Neuronal stem cell (in vitro differentiated cells): ENCODE data around the gene SCAP.
A peak's percentile ranks its signal among the peaks of the same experiment; 100 is the strongest.

ENCODE experiments used
- DNase-seq: peaks from one replicate; pipeline ENCODE4 v3.0.0-alpha.2; 2013; ENCODE audit warnings: low spot score
- H2AFZ ChIP-seq: one replicate; pipeline ENCODE4 v1.6.1; 2013; ENCODE audit warnings: mild to moderate bottlenecking, low read length, inconsistent platforms
- H2AK5ac ChIP-seq: 2 replicates; pipeline ENCODE4 v1.6.1; 2013; ENCODE audit warnings: low read depth, mild to moderate bottlenecking, inconsistent platforms, low read length, moderate library complexity, mixed read lengths
- H2BK120ac ChIP-seq: 2 replicates; pipeline ENCODE4 v1.6.1; 2013; ENCODE audit warnings: low read depth, mild to moderate bottlenecking, inconsistent platforms, low read length, moderate library complexity, mixed read lengths
- H2BK12ac ChIP-seq: one replicate; pipeline ENCODE4 v1.6.1; 2013; ENCODE audit warnings: low read length, inconsistent platforms
- H2BK15ac ChIP-seq: 2 replicates; pipeline ENCODE4 v1.6.1; 2013; ENCODE audit warnings: mild to moderate bottlenecking, low read length, inconsistent platforms, mixed read lengths
- H2BK5ac ChIP-seq: one replicate; pipeline ENCODE4 v1.6.1; 2013; ENCODE audit warnings: inconsistent platforms, mild to moderate bottlenecking, low read length, moderate library complexity
- H3K14ac ChIP-seq: one replicate; pipeline ENCODE4 v1.6.1; 2013; ENCODE audit warnings: low read length, inconsistent platforms
- H3K18ac ChIP-seq: 2 replicates; pipeline ENCODE4 v1.6.1; 2013; ENCODE audit warnings: low read length, inconsistent platforms
- H3K23ac ChIP-seq: 2 replicates; pipeline ENCODE4 v1.6.1; 2013; ENCODE audit warnings: low read depth, mild to moderate bottlenecking, mixed read lengths, low read length, inconsistent platforms; ENCODE audit not compliant: poor library complexity
- H3K27ac ChIP-seq: replicated peaks from 3 replicates; pipeline ENCODE4 v1.5.1; 2013; ENCODE audit warnings: low read length, inconsistent platforms
- H3K27me3 ChIP-seq, 3 experiments: 2 replicates each; pipeline ENCODE4 v1.6.1; 2013; ENCODE audit warnings: low read length in 3 of 3, mild to moderate bottlenecking in 2 of 3, inconsistent platforms in 1 of 3, low read depth in 1 of 3, mixed read lengths in 1 of 3, moderate library complexity in 1 of 3; ENCODE audit not compliant: control insufficient read depth in 3 of 3, insufficient read depth in 3 of 3
- H3K36me3 ChIP-seq, 2 donors: replicated peaks in 1 of 2; 2 replicates each; pipeline ENCODE4 v1.6.1; 2013; ENCODE audit warnings: low read length in 2 of 2; ENCODE audit not compliant: control insufficient read depth in 2 of 2, insufficient read depth in 2 of 2
- H3K4ac ChIP-seq: 2 replicates; pipeline ENCODE4 v1.6.1; 2013; ENCODE audit warnings: inconsistent platforms, mild to moderate bottlenecking, low read length, moderate library complexity
- H3K4me1 ChIP-seq, 2 donors: 1 replicate in 1 of 2; 2 replicates in 1 of 2; pipeline ENCODE4 v1.6.1; 2013; ENCODE audit warnings: low read length in 2 of 2, low read depth in 1 of 2; ENCODE audit not compliant: control insufficient read depth in 2 of 2, insufficient read depth in 1 of 2
- H3K4me2 ChIP-seq: one replicate; pipeline ENCODE4 v1.6.1; 2013; ENCODE audit warnings: mild to moderate bottlenecking, low read length, inconsistent platforms; ENCODE audit not compliant: insufficient read depth, poor library complexity, severe bottlenecking
- H3K4me3 ChIP-seq, 2 donors: 2 replicates each; pipeline ENCODE4 v1.5.1; 2013; ENCODE audit warnings: low read length in 2 of 2, mild to moderate bottlenecking in 2 of 2, inconsistent platforms in 1 of 2, moderate library complexity in 1 of 2
- H3K79me1 ChIP-seq: one replicate; pipeline ENCODE4 v1.6.1; 2013; ENCODE audit warnings: low read depth, mild to moderate bottlenecking, inconsistent platforms, low read length, moderate library complexity
- H3K9ac ChIP-seq: one replicate; pipeline ENCODE4 v1.6.1; 2013; ENCODE audit warnings: mild to moderate bottlenecking, low read depth, low read length, inconsistent platforms; ENCODE audit not compliant: poor library complexity
- H3K9me3 ChIP-seq, 2 donors: replicated peaks in 1 of 2; 2 replicates each; pipeline versions ENCODE3 to v1.6.1; 2013; ENCODE audit warnings: low read length in 2 of 2, mild to moderate bottlenecking in 2 of 2, inconsistent platforms in 1 of 2, low read depth in 1 of 2, mixed read lengths in 1 of 2, moderate library complexity in 1 of 2; ENCODE audit not compliant: control insufficient read depth in 2 of 2, insufficient read depth in 1 of 2
- H4K8ac ChIP-seq: one replicate; pipeline ENCODE4 v1.6.1; 2013; ENCODE audit warnings: low read depth, mild to moderate bottlenecking, inconsistent platforms, low read length, moderate library complexity
- H4K91ac ChIP-seq: one replicate; pipeline ENCODE4 v1.6.1; 2013; ENCODE audit warnings: low read length, low read depth, mild to moderate bottlenecking, inconsistent platforms; ENCODE audit not compliant: poor library complexity
- WGBS, 2 donors: extraction: QIAGEN DNeasy Blood & Tissue Kit; methylation state at CpG; one replicate each; pipeline ENCODE4 v1.1.7; 2013; ENCODE audit warnings: missing lambda C conversion rate in 2 of 2, mixed read lengths in 1 of 2; ENCODE audit not compliant: insufficient read length in 2 of 2, insufficient replicate concordance in 1 of 2; ENCODE audit errors: extremely low coverage in 2 of 2; 5-methylcytosine and 5-hydroxymethylcytosine counted together

The SCAP gene

DNA sequence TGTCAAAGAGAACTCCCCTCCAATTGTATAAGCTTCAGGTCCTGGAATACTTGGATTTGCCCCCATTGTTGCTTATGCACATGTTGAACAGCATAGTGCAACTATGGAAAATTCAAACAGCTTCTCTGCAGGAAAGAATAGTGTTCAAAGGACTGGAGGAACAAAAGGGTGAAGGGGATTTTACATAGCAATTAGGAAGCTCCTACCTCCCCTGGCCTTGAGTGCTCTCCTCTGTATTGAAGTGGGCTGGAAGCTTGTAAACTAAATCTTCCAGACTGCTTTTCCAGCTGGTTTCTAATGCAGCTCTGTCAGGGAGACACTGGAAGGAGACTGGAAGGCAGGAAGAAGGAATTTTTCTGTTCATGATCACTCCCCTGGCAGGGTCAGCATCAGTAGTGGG is 45.0 kb upstream of the SCAP start:
- Histone ChIP-seq H3K9ac (no peak overlapping the region), H3K14ac (no peak overlapping the region), H2BK15ac (no peak overlapping the region), H3K4me3 (no peak overlapping the region), H4K91ac (no peak overlapping the region), H2AFZ (peak overlapping the region; percentile 81), H3K18ac (no peak overlapping the region), H3K36me3 (no peaks in the 10 kb centered on the region), H3K27me3 (no peaks in the 10 kb centered on the region), H3K27ac (peak overlapping the region; percentile 3), H3K79me1 (no peaks in the 10 kb centered on the region), H3K4ac (no peak overlapping the region), H2BK12ac (no peak overlapping the region), H3K9me3 (no peaks in the 10 kb centered on the region), H4K8ac (no peak overlapping the region), H2AK5ac (no peak overlapping the region), H3K23ac (no peak overlapping the region), H3K4me1 (peaks cover 3 to 7% of the 10 kb centered on the region in 2 donors), H3K4me2 (no peak overlapping the region), H2BK5ac (no peak overlapping the region), H2BK120ac (no peak overlapping the region)
- DNase-seq = no peak

DNA sequence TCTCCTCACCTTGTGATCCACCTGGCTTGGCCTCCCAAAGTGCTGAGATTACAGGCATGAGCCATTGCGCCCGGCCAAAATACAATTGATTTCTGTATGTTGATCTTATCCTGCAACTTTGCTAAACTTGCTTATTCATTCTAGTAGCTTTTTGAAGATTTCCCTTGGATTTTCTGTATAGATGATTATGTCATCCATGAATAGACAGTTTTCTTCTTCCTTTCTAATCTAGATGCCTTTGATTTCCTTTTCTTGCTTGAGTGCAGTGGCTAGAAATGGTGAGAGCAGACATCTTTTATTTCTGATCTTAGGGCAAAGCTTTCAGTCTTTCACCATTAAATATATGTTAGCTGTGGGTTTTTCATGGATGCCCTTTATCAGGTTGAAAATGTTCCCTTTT is 42.2 kb upstream of the SCAP start:
- H3K23ac ChIP-seq = no peak overlapping the region
- no peak overlapping the region for H3K4me3 ChIP-seq
- no peak overlapping the region for H2BK15ac ChIP-seq
- H3K4me2 ChIP-seq = no peak overlapping the region
- no peak overlapping the region for H2BK5ac ChIP-seq
- no peak for DNase-seq
- H3K9ac ChIP-seq = no peak overlapping the region
- H4K91ac ChIP-seq = no peak overlapping the region
- H3K18ac ChIP-seq = no peak overlapping the region
- WGBS, 2 donors = no CpG with 5 or more reads among the region's 2 CpGs
- no peaks in the 10 kb centered on the region for H3K79me1 ChIP-seq
- no peaks in the 10 kb centered on the region for H3K27me3 ChIP-seq
- peaks cover 3 to 7% of the 10 kb centered on the region in 2 donors for H3K4me1 ChIP-seq
- no peak overlapping the region for H2AFZ ChIP-seq
- H3K4ac ChIP-seq = no peak overlapping the region
- no peak overlapping the region for H3K27ac ChIP-seq
- H3K9me3 ChIP-seq = no peaks in the 10 kb centered on the region
- H3K36me3 ChIP-seq = no peaks in the 10 kb centered on the region
- H3K14ac ChIP-seq = no peak overlapping the region
- no peak overlapping the region for H2BK120ac ChIP-seq
- no peak overlapping the region for H2BK12ac ChIP-seq
- no peak overlapping the region for H4K8ac ChIP-seq
- H2AK5ac ChIP-seq = no peak overlapping the region

DNA sequence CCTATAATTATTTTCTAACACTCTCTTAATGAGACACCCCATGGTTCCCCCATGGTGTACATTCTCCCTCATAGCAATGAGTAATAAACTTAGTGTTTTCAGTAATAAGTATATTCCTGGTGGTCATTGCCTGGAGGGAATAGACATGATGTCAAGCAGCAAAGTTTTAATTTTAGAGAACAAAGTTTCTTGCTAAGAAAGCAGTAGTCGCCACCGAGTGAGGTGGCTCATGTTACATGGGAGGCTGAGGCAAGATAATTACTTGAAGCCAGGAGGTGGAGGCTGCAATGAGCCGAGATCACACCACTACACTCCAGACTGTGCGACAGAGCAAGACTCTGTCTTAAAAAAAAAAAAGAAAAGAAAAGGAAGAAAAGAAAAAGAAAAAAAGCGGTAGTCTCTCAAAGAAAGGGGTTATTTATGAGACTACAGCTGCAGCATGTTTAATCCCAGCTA is 40.2 kb upstream of the SCAP start:
- Histone ChIP-seq H3K36me3 (peaks cover 0 to 10% of the 10 kb centered on the region in 2 donors), H3K4me3 (no peak overlapping the region), H4K8ac (no peak overlapping the region), H3K14ac (no peak overlapping the region), H3K27ac (no peak overlapping the region), H2BK12ac (no peak overlapping the region), H3K4me1 (peaks cover 0 to 4% of the 10 kb centered on the region in 2 donors), H2BK120ac (no peak overlapping the region), H2AK5ac (no peak overlapping the region), H3K23ac (no peak overlapping the region), H2BK15ac (no peak overlapping the region), H2AFZ (peak overlapping the region; percentile 64), H3K9me3 (no peaks in the 10 kb centered on the region), H3K79me1 (no peaks in the 10 kb centered on the region), H3K27me3 (no peaks in the 10 kb centered on the region), H3K9ac (no peak overlapping the region), H3K4ac (no peak overlapping the region), H3K4me2 (no peak overlapping the region), H3K18ac (no peak overlapping the region), H2BK5ac (no peak overlapping the region), H4K91ac (no peak overlapping the region)
- no peak for DNase-seq
- WGBS, 2 donors = no CpG with 5 or more reads among the region's 5 CpGs

DNA sequence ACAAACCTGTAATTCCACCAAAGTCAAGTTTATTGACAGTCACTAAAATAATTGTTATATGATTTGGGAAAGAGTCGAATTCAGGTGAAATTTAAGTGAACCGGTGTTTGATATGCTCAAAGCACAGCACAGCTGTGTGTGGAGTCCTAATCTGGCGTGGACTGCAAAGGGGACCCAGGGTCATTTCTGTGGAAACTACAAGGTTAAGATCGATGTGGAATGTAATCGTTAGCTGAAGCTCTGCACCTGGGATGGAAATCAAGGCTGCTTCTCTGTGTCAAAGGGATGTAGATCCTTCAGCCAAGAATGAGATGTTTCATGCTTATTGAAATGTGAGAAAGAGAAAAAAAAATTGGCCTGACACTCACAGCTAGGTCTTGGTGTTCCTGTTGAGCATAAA is 39.4 kb upstream of the SCAP start:
- Histone ChIP-seq H3K23ac (no peak overlapping the region), H3K9me3 (no peaks in the 10 kb centered on the region), H3K36me3 (peaks cover 4 to 18% of the 10 kb centered on the region in 2 donors), H3K4me1 (no peaks in the 10 kb centered on the region), H2BK12ac (no peak overlapping the region), H2BK5ac (no peak overlapping the region), H4K91ac (no peak overlapping the region), H3K4me3 (no peak overlapping the region), H3K18ac (no peak overlapping the region), H3K4me2 (no peak overlapping the region), H4K8ac (no peak overlapping the region), H3K27me3 (no peaks in the 10 kb centered on the region), H3K9ac (no peak overlapping the region), H3K27ac (no peak overlapping the region), H3K4ac (no peak overlapping the region), H2AFZ (peak overlapping the region; percentile 64), H3K79me1 (no peaks in the 10 kb centered on the region), H2AK5ac (no peak overlapping the region), H2BK120ac (no peak overlapping the region), H2BK15ac (no peak overlapping the region), H3K14ac (no peak overlapping the region)
- no peak for DNase-seq
- WGBS, 2 donors = no CpG with 5 or more reads among the region's 5 CpGs
